HG03342 (cell line): ENCODE results near the gene RPP25.
"Not testable (repeated sequence)": the region's sequence is repeated elsewhere in the genome, so short reads cannot be mapped to it uniquely, and the experiment has no call there.

Source experiments
- ATAC-seq: cut with Tn5 transposase; IDR thresholded peaks from one replicate; pipeline ENCODE4 v1.9.1; 2021; ENCODE audit warnings: mild to moderate bottlenecking, moderate library complexity; ENCODE audit not compliant: unreplicated experiment

The RPP25 gene

GRCh38 chr15:74924525-74924924, 32.0 kb downstream of the RPP25 start:
- no peak for ATAC-seq

- ATAC-seq: no peak
Observed at GRCh38 chr15:74920456-74920855, 36.1 kb downstream of the RPP25 start.

GRCh38 chr15:74917676-74918075, 38.9 kb downstream of the RPP25 start:
- ATAC-seq: no peak

- not testable (repeated sequence) for ATAC-seq
Observed at GRCh38 chr15:74913799-74914198, 42.8 kb downstream of the RPP25 start.

GRCh38 chr15:74913041-74913440, 43.5 kb downstream of the RPP25 start:
- no peak for ATAC-seq

- ATAC-seq: no peak
Observed at GRCh38 chr15:74908635-74909034, 47.9 kb downstream of the RPP25 start.

- ATAC-seq: no peak
Observed at GRCh38 chr15:74907163-74907870, 49.3 kb downstream of the RPP25 start.

GRCh38 chr15:74906450-74907162, 50.0 kb downstream of the RPP25 start, which contains the start of gene FAM219B:
Gene FAM219B, minus strand, starts transcription at chr15:74906851. Its CDS starts 51 bp downstream, at chr15:74906800.
- peak; percentile 80 for ATAC-seq

GRCh38 chr15:74906067-74906449, 50.5 kb downstream of the RPP25 start:
- peak; percentile 15 for ATAC-seq
